ENCODE data around the gene CDKN3.
"Not testable (repeated sequence)": the region's sequence is repeated elsewhere in the genome, so short reads cannot be mapped to it uniquely, and the experiment has no call there.

Gene CDKN3

GRCh38 chr14:54458536-54458935 is 61.7 kb downstream of the CDKN3 start:
- not testable (repeated sequence) for H2AFZ ChIP-seq (ENCODE audit: insufficient read depth, low read length, poor library complexity); H3K23ac ChIP-seq (ENCODE audit: low read length); H2BK12ac ChIP-seq (ENCODE audit: low read length); H3K79me1 ChIP-seq (ENCODE audit: low read length); H3K4ac ChIP-seq (ENCODE audit: low read depth, low read length); H3K27ac ChIP-seq (ENCODE audit: low read depth, low read length); H3K4me2 ChIP-seq (ENCODE audit: low read length); H4K8ac ChIP-seq (ENCODE audit: low read depth, low read length); H3K79me2 ChIP-seq (ENCODE audit: control insufficient read depth, insufficient read depth, low read length, poor library complexity); H2BK120ac ChIP-seq (ENCODE audit: insufficient read depth, low read length, poor library complexity); H3K14ac ChIP-seq (ENCODE audit: low read length); H4K12ac ChIP-seq (ENCODE audit: low read depth, low read length); H3K36me3 ChIP-seq (ENCODE audit: control insufficient read depth in 1 of 2, insufficient read depth in 2 of 2, low read length in 2 of 2); H3K18ac ChIP-seq (ENCODE audit: low read length); H4K91ac ChIP-seq (ENCODE audit: low read depth, low read length); H3K4me1 ChIP-seq (ENCODE audit: control insufficient read depth in 1 of 2, insufficient read depth in 2 of 2, low read length in 2 of 2); H3K4me3 ChIP-seq (ENCODE audit: low read depth, low read length); DNase-seq; H2AK5ac ChIP-seq (ENCODE audit: low read length); H2BK5ac ChIP-seq (ENCODE audit: low read depth, low read length, poor library complexity); H3K9ac ChIP-seq (ENCODE audit: low read length); H3K27me3 ChIP-seq (ENCODE audit: insufficient read depth, low read length); H3K9me3 ChIP-seq (ENCODE audit: insufficient read depth, low read depth, low read length)

DNA sequence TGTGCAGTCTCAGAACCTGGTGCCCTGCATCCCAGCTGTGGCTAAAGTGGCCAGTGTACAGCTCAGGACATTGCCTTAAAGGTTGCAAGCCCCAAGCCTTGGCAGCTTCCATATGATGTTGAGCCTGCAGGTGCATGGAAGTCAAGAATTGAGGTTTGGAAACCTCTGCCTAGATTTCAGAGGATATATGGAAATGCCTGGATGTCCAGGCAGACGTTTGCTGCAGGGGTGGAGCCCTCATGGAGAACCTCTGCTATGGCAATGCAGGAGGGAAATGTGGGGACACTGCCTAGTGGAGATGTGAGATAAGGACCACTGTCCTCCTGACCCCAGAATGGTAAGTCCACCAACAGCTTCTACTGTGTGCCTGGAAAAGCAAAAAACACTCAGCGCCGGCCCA is 62.3 kb downstream of the CDKN3 start:
- H3K9me3 ChIP-seq (ENCODE audit: insufficient read depth, low read depth, low read length): peaks cover 9% of the 10 kb centered on the region
- no peak overlapping the region for H4K91ac ChIP-seq (ENCODE audit: low read depth, low read length)
- no peak overlapping the region for H3K4me2 ChIP-seq (ENCODE audit: low read length)
- DNase-seq: no peak
- H3K27me3 ChIP-seq (ENCODE audit: insufficient read depth, low read length): no peaks in the 10 kb centered on the region
- no peak overlapping the region for H2BK120ac ChIP-seq (ENCODE audit: insufficient read depth, low read length, poor library complexity)
- no peak overlapping the region for H2AK5ac ChIP-seq (ENCODE audit: low read length)
- WGBS (ENCODE audit: extremely low coverage, insufficient coverage, insufficient read length): no CpG with 5 or more reads among the region's 3 CpGs
- no peaks in the 10 kb centered on the region for H3K79me1 ChIP-seq (ENCODE audit: low read length)
- H2BK5ac ChIP-seq (ENCODE audit: low read depth, low read length, poor library complexity): no peak overlapping the region
- no peak overlapping the region for H3K18ac ChIP-seq (ENCODE audit: low read length)
- no peak overlapping the region for H3K4ac ChIP-seq (ENCODE audit: low read depth, low read length)
- no peak overlapping the region for H2BK12ac ChIP-seq (ENCODE audit: low read length)
- H3K23ac ChIP-seq (ENCODE audit: low read length): no peak overlapping the region
- H3K4me3 ChIP-seq (ENCODE audit: low read depth, low read length): no peak overlapping the region
- no peak overlapping the region for H4K8ac ChIP-seq (ENCODE audit: low read depth, low read length)
- no peak overlapping the region for H3K27ac ChIP-seq (ENCODE audit: low read depth, low read length)
- no peak overlapping the region for H4K12ac ChIP-seq (ENCODE audit: low read depth, low read length)
- no peaks in the 10 kb centered on the region for H3K79me2 ChIP-seq (ENCODE audit: control insufficient read depth, insufficient read depth, low read length, poor library complexity)
- H3K36me3 ChIP-seq (ENCODE audit: control insufficient read depth in 1 of 2, insufficient read depth in 2 of 2, low read length in 2 of 2): no peaks in the 10 kb centered on the region
- H2AFZ ChIP-seq (ENCODE audit: insufficient read depth, low read length, poor library complexity): no peak overlapping the region
- H3K14ac ChIP-seq (ENCODE audit: low read length): no peak overlapping the region
- no peaks in the 10 kb centered on the region for H3K4me1 ChIP-seq (ENCODE audit: control insufficient read depth in 1 of 2, insufficient read depth in 2 of 2, low read length in 2 of 2)
- no peak overlapping the region for H3K9ac ChIP-seq (ENCODE audit: low read length)

- Histone ChIP-seq H3K36me3 (ENCODE audit: control insufficient read depth in 1 of 2, insufficient read depth in 2 of 2, low read length in 2 of 2) (no peaks in the 10 kb centered on the region), H3K27ac (ENCODE audit: low read depth, low read length) (no peak overlapping the region), H3K4me2 (ENCODE audit: low read length) (no peak overlapping the region), H2BK5ac (ENCODE audit: low read depth, low read length, poor library complexity) (no peak overlapping the region), H3K27me3 (ENCODE audit: insufficient read depth, low read length) (no peaks in the 10 kb centered on the region), H3K14ac (ENCODE audit: low read length) (no peak overlapping the region), H3K4me1 (ENCODE audit: control insufficient read depth in 1 of 2, insufficient read depth in 2 of 2, low read length in 2 of 2) (no peaks in the 10 kb centered on the region), H3K79me2 (ENCODE audit: control insufficient read depth, insufficient read depth, low read length, poor library complexity) (no peaks in the 10 kb centered on the region), H2AFZ (ENCODE audit: insufficient read depth, low read length, poor library complexity) (no peak overlapping the region), H3K9me3 (ENCODE audit: insufficient read depth, low read depth, low read length) (peaks cover 10% of the 10 kb centered on the region), H3K9ac (ENCODE audit: low read length) (no peak overlapping the region), H3K18ac (ENCODE audit: low read length) (no peak overlapping the region), H3K23ac (ENCODE audit: low read length) (no peak overlapping the region), H4K91ac (ENCODE audit: low read depth, low read length) (no peak overlapping the region), H4K12ac (ENCODE audit: low read depth, low read length) (no peak overlapping the region), H3K4me3 (ENCODE audit: low read depth, low read length) (no peak overlapping the region), H2BK120ac (ENCODE audit: insufficient read depth, low read length, poor library complexity) (no peak overlapping the region), H4K8ac (ENCODE audit: low read depth, low read length) (no peak overlapping the region), H3K4ac (ENCODE audit: low read depth, low read length) (no peak overlapping the region), H2BK12ac (ENCODE audit: low read length) (no peak overlapping the region), H2AK5ac (ENCODE audit: low read length) (no peak overlapping the region), H3K79me1 (ENCODE audit: low read length) (no peaks in the 10 kb centered on the region)
- WGBS (ENCODE audit: extremely low coverage, insufficient coverage, insufficient read length): no CpG with 5 or more reads among the region's 5 CpGs
- no peak for DNase-seq
These were observed 65.2 kb downstream of the CDKN3 start for GRCh38 chr14:54462048-54462447.

DNA sequence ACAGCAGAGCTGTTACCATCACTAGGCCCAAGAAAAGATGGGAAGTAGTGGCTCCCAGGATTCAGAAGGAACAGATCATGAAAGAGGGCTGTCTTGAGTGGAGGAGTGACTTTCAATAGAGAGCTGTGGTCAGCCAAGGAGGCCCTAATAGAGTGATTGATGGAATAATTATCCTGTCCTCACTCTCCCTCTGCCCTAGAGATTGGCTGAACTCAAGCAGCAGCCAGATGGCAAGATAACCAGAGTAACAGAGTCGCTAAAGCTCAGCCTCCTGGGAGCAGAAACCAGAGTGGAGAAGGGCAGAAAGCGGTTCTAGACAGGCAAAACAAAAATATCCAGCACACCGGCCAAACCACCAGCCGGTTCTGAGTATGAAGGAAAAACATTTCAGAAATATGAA is 68.8 kb downstream of the CDKN3 start:
- no peak overlapping the region for H2AK5ac ChIP-seq (ENCODE audit: low read length)
- H3K27me3 ChIP-seq (ENCODE audit: insufficient read depth, low read length): no peaks in the 10 kb centered on the region
- DNase-seq: no peak
- no peak overlapping the region for H2BK12ac ChIP-seq (ENCODE audit: low read length)
- H4K8ac ChIP-seq (ENCODE audit: low read depth, low read length): no peak overlapping the region
- no peaks in the 10 kb centered on the region for H3K36me3 ChIP-seq (ENCODE audit: control insufficient read depth in 1 of 2, insufficient read depth in 2 of 2, low read length in 2 of 2)
- no peaks in the 10 kb centered on the region for H3K79me1 ChIP-seq (ENCODE audit: low read length)
- no peak overlapping the region for H2AFZ ChIP-seq (ENCODE audit: insufficient read depth, low read length, poor library complexity)
- WGBS (ENCODE audit: extremely low coverage, insufficient coverage, insufficient read length): no CpG with 5 or more reads among the region's 4 CpGs
- no peaks in the 10 kb centered on the region for H3K79me2 ChIP-seq (ENCODE audit: control insufficient read depth, insufficient read depth, low read length, poor library complexity)
- H3K18ac ChIP-seq (ENCODE audit: low read length): no peak overlapping the region
- H3K14ac ChIP-seq (ENCODE audit: low read length): no peak overlapping the region
- H3K23ac ChIP-seq (ENCODE audit: low read length): no peak overlapping the region
- H4K12ac ChIP-seq (ENCODE audit: low read depth, low read length): no peak overlapping the region
- no peak overlapping the region for H3K9ac ChIP-seq (ENCODE audit: low read length)
- H2BK120ac ChIP-seq (ENCODE audit: insufficient read depth, low read length, poor library complexity): no peak overlapping the region
- H3K4me2 ChIP-seq (ENCODE audit: low read length): no peak overlapping the region
- no peak overlapping the region for H2BK5ac ChIP-seq (ENCODE audit: low read depth, low read length, poor library complexity)
- peaks cover 4% of the 10 kb centered on the region for H3K9me3 ChIP-seq (ENCODE audit: insufficient read depth, low read depth, low read length)
- H3K4ac ChIP-seq (ENCODE audit: low read depth, low read length): no peak overlapping the region
- H4K91ac ChIP-seq (ENCODE audit: low read depth, low read length): no peak overlapping the region
- no peak overlapping the region for H3K4me3 ChIP-seq (ENCODE audit: low read depth, low read length)
- H3K4me1 ChIP-seq (ENCODE audit: control insufficient read depth in 1 of 2, insufficient read depth in 2 of 2, low read length in 2 of 2): no peaks in the 10 kb centered on the region
- no peak overlapping the region for H3K27ac ChIP-seq (ENCODE audit: low read depth, low read length)

DNA sequence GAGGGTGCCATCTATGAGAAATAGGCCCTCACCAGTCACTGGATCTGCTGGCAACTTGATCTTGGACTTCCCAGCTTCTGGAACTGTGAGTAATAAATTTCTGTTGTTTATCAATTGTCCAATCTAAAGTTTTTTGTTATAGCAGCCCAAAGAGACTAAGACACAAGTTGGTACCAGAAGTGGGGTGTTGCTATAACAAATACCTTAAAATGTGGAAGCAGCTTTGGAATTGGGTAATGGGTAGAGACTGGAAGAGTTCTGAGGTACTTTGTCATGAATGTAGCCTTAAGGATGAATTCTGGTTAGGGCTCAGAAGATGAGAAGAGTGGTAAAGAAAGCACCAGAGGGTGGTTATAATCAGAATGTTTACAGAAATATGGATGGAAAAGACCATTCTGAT is 70.5 kb downstream of the CDKN3 start:
- no peak for DNase-seq
- H3K4me2 ChIP-seq (ENCODE audit: low read length): no peak overlapping the region
- H3K27me3 ChIP-seq (ENCODE audit: insufficient read depth, low read length): no peaks in the 10 kb centered on the region
- H3K4me3 ChIP-seq (ENCODE audit: low read depth, low read length): no peak overlapping the region
- no peaks in the 10 kb centered on the region for H3K79me1 ChIP-seq (ENCODE audit: low read length)
- H2BK120ac ChIP-seq (ENCODE audit: insufficient read depth, low read length, poor library complexity): no peak overlapping the region
- H3K9me3 ChIP-seq (ENCODE audit: insufficient read depth, low read depth, low read length): peaks cover 4% of the 10 kb centered on the region
- H2BK5ac ChIP-seq (ENCODE audit: low read depth, low read length, poor library complexity): no peak overlapping the region
- H4K91ac ChIP-seq (ENCODE audit: low read depth, low read length): no peak overlapping the region
- no peak overlapping the region for H3K27ac ChIP-seq (ENCODE audit: low read depth, low read length)
- no peak overlapping the region for H3K9ac ChIP-seq (ENCODE audit: low read length)
- no peak overlapping the region for H3K23ac ChIP-seq (ENCODE audit: low read length)
- H2AK5ac ChIP-seq (ENCODE audit: low read length): no peak overlapping the region
- H2BK12ac ChIP-seq (ENCODE audit: low read length): no peak overlapping the region
- H2AFZ ChIP-seq (ENCODE audit: insufficient read depth, low read length, poor library complexity): no peak overlapping the region
- no peaks in the 10 kb centered on the region for H3K4me1 ChIP-seq (ENCODE audit: control insufficient read depth in 1 of 2, insufficient read depth in 2 of 2, low read length in 2 of 2)
- H4K12ac ChIP-seq (ENCODE audit: low read depth, low read length): no peak overlapping the region
- no peak overlapping the region for H3K4ac ChIP-seq (ENCODE audit: low read depth, low read length)
- no peaks in the 10 kb centered on the region for H3K79me2 ChIP-seq (ENCODE audit: control insufficient read depth, insufficient read depth, low read length, poor library complexity)
- H4K8ac ChIP-seq (ENCODE audit: low read depth, low read length): no peak overlapping the region
- H3K36me3 ChIP-seq (ENCODE audit: control insufficient read depth in 1 of 2, insufficient read depth in 2 of 2, low read length in 2 of 2): no peaks in the 10 kb centered on the region
- no peak overlapping the region for H3K14ac ChIP-seq (ENCODE audit: low read length)
- no peak overlapping the region for H3K18ac ChIP-seq (ENCODE audit: low read length)

Measured in trophoblast cell (in vitro differentiated cells and primary cell).